ENCODE results near the gene ADAMTS10. TPM values are rescaled to one million over a fixed set of nuclear protein-coding genes. Genes with fewer than 3 reads are reported as not detected.
"Not testable (repeated sequence)": the region's sequence is repeated elsewhere in the genome, so short reads cannot be mapped to it uniquely, and the experiment has no call there.

Gene ADAMTS10
- total and polyA plus RNA-seq, 2 of the 8 experiments (the other 6 are each of a cell fraction or from before 2014, with no cell fraction given) = 6.9 to 17.4 TPM

DNA sequence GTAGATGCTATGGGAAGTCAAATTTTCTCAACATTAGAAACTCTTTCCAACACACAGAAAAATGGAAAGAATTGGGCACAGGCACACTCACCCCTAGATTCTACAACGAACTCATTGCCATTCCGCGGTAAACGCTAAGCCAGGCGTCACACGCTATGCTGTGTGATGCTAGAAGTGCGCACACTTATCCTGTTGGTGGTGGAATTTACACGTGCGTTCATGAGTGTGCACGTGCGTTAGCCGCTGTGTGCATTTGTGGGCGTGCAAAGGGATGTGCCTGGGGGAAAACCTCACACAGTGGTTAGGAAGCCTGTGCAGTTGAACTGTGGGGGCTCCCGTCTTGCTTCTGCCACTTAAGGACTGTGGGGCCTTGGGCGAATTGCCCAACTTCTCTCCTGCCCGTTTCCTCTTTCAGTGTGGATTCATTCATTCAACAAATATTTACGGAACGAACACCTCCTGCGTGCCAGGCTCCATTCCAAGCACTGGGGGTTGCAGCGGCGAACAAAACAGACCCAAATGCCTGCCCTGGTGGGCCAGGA lies 27.6 kb upstream of the ADAMTS10 start (continued):
- no peak for TF ChIP-seq RNF2 (IDR thresholded peaks at IDR 0.05; ENCODE audit: borderline replicate concordance, low read depth, low read length, missing control alignments, poor library complexity, severe bottlenecking)
- no peak for TF ChIP-seq CHD2 (IDR thresholded peaks at IDR 0.05; ENCODE audit: low read length)
- TF ChIP-seq, protein P1, sequence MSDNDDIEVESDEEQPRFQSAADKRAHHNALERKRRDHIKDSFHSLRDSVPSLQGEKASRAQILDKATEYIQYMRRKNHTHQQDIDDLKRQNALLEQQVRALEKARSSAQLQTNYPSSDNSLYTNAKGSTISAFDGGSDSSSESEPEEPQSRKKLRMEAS (IDR thresholded peaks at IDR 0.05) = no peak
- no peak for TF ChIP-seq RAD21 (IDR thresholded peaks at IDR 0.05 in 1 of 2, conservative IDR thresholded peaks at IDR 0.05 in 1 of 2; ENCODE audit: low read depth in 2 of 2, low read length in 2 of 2)
- no peak for TF ChIP-seq KDM5A (IDR thresholded peaks at IDR 0.05; ENCODE audit: low read length)
- no peak for TF ChIP-seq RBBP5 (IDR thresholded peaks at IDR 0.05; ENCODE audit: borderline replicate concordance, low read depth, low read length)
- no peak for TF ChIP-seq RXRA (IDR thresholded peaks at IDR 0.05; ENCODE audit: insufficient read depth, low read depth, low read length)
- TF ChIP-seq EGR1 (IDR thresholded peaks at IDR 0.05; ENCODE audit: borderline replicate concordance, low read depth, low read length) = no peak

DNA sequence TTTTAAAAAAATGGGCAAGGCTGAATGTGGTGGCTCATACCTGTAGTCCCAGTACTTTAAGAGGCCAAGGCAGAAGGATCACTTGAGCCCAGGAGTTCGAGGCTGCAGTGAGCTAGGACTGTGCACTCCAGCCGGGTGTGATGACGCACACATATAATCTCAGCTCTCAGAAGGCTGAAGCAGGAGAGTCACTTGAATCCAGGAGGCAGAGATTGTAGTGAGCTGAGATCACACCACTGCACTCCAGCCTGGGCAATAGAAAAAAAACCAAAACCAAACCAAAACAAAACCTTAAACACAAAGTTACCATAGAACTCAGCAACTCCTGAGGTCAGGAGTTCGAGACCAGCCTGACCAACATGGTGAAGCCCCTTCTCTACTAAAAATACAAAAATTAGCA lies 26.6 kb upstream of the ADAMTS10 start:
- 95% methylated on average over 4 of the region's 4 CpGs; no CpG with 5 or more reads in 1 of the 2 experiments for WGBS, 2 experiments (ENCODE audit: extremely low coverage in 1 of 2, insufficient coverage in 1 of 2, insufficient read length in 1 of 2, insufficient replicate concordance in 2 of 2, low coverage in 1 of 2, low lambda C conversion rate in 2 of 2, missing lambda C conversion rate in 1 of 2)
- H3K9ac ChIP-seq (replicated peaks in 1 of 4; ENCODE audit: extremely low read depth in 1 of 4, low read depth in 3 of 4, low read length in 3 of 4); H3K56ac ChIP-seq (replicated peaks; ENCODE audit: insufficient read length, low read depth, low read length); POLR2A ChIA-PET (ENCODE audit: partially characterized antibody); DNase-seq (ENCODE audit: low read depth in 1 of 2, low spot score in 2 of 2); H3K23ac ChIP-seq (ENCODE audit: insufficient read length); H2AK5ac ChIP-seq (ENCODE audit: low read depth, low read length); H3K79me2 ChIP-seq (ENCODE audit: control insufficient read depth in 1 of 2, insufficient read depth in 2 of 2, low read length in 2 of 2); H3K27ac ChIP-seq (ENCODE audit: low read depth, low read length); H2BK15ac ChIP-seq (ENCODE audit: low read length); H2BK20ac ChIP-seq (ENCODE audit: low read length); H4K20me1 ChIP-seq (replicated peaks in 1 of 2; ENCODE audit: control insufficient read depth in 1 of 2, insufficient read depth in 2 of 2, low read length in 2 of 2); H3K36me3 ChIP-seq (ENCODE audit: control insufficient read depth in 2 of 4, insufficient read depth in 4 of 4, low read length in 3 of 4); H3K4me3 ChIP-seq (ENCODE audit: extremely low read depth in 1 of 4, insufficient read depth in 2 of 4, low read depth in 3 of 4, low read length in 4 of 4); H3K4me2 ChIP-seq (ENCODE audit: insufficient read depth in 1 of 2, low read depth in 2 of 2, low read length in 2 of 2); H2BK5ac ChIP-seq (ENCODE audit: low read depth, low read length); FAIRE-seq; H4K91ac ChIP-seq (replicated peaks; ENCODE audit: insufficient read length, low read length); H3K14ac ChIP-seq (ENCODE audit: insufficient read length); H2BK120ac ChIP-seq (replicated peaks; ENCODE audit: low read depth, low read length); H3K79me1 ChIP-seq (ENCODE audit: low read depth, low read length); H4K5ac ChIP-seq (ENCODE audit: insufficient read length, low read depth, low read length); H3K18ac ChIP-seq (ENCODE audit: extremely low read depth, low read length); H4K8ac ChIP-seq (ENCODE audit: extremely low read depth, insufficient read depth, low read length); H3K9me3 ChIP-seq (ENCODE audit: insufficient read depth in 2 of 2, low read depth in 1 of 2, low read length in 1 of 2); H3K23me2 ChIP-seq (ENCODE audit: low read depth, low read length); H3K4ac ChIP-seq (replicated peaks; ENCODE audit: insufficient read length, low read depth, low read length); H2AFZ ChIP-seq (ENCODE audit: low read length); H2BK12ac ChIP-seq (ENCODE audit: low read depth, low read length); H3K4me1 ChIP-seq (replicated peaks in 1 of 4; ENCODE audit: control insufficient read depth in 3 of 4, insufficient read depth in 4 of 4, low read length in 3 of 4): not testable (repeated sequence)
- CTCF ChIA-PET (ENCODE audit: partially characterized antibody) = interaction anchor here (0.8 to 1.5 kb wide), 3 partner anchors 9 to 57 kb away, joined by 3 to 6 read pairs (median 3); no protein-coding TSS in a partner anchor
- H3K27me3 ChIP-seq (replicated peaks in 1 of 4; ENCODE audit: control insufficient read depth in 3 of 4, extremely low read depth in 1 of 4, insufficient read depth in 3 of 4, low read length in 3 of 4) = peaks cover 0 to 11% (median 7%) of the 10 kb centered on the region in 4 experiments; a peak in 3 of 7 replicates
